GM19438 (cell line): ENCODE results near the gene BGLAP.

Experiments used
- ATAC-seq: cut with Tn5 transposase; IDR thresholded peaks from one replicate; pipeline ENCODE4 v1.9.1; 2021; ENCODE audit warnings: low read depth; ENCODE audit not compliant: unreplicated experiment

Gene BGLAP

DNA sequence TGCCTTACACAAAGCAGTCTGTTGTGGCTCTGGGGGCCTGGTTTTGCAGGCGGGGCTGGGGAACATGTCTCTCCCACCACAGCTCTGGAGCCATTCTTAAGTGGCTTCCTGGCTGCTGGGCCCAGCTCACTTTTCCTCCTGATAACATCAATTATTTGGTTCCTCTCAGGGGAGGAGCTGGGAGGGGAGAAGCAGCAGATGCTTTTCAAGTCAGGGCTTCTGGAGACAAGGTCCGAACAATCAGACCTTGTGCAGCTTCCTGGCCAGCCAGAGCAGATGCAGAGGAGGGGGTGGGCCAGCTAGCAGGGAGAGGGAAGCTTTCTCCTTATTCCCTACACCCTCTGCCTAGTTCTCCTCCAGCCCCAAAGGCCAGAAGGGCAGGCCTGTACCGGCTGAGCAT lies 9.5 kb downstream of the BGLAP start:
- ATAC-seq, result no peak

DNA sequence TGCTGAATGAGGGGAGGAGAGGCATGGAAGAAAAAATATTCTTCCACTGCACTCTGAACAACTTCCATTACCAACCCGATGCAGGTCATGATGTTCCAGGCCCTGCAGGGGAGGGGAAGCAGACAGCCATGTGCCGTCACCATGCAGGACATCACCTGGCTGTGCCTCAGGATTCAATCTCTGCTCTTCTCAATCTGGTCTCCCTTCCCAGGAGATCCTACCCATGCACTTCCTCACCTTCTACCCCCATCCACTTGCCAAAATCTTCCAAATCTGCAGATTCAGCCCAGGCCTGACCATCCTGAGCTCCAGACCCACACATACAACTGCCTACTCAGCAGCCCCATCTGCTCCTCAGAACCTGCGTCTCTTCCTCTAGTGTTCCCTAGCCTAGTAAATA lies 11.7 kb downstream of the BGLAP start:
- ATAC-seq, result no peak

- no peak for ATAC-seq
These were observed 15.7 kb downstream of the BGLAP start for GRCh38 chr1:156257711-156258110.

- no peak for ATAC-seq
These were observed 16.9 kb downstream of the BGLAP start for GRCh38 chr1:156258859-156259258.

- ATAC-seq, result no peak
These were observed 17.8 kb downstream of the BGLAP start for GRCh38 chr1:156259805-156260204.

- no peak for ATAC-seq
These were observed 18.9 kb downstream of the BGLAP start for GRCh38 chr1:156260896-156261295.

DNA sequence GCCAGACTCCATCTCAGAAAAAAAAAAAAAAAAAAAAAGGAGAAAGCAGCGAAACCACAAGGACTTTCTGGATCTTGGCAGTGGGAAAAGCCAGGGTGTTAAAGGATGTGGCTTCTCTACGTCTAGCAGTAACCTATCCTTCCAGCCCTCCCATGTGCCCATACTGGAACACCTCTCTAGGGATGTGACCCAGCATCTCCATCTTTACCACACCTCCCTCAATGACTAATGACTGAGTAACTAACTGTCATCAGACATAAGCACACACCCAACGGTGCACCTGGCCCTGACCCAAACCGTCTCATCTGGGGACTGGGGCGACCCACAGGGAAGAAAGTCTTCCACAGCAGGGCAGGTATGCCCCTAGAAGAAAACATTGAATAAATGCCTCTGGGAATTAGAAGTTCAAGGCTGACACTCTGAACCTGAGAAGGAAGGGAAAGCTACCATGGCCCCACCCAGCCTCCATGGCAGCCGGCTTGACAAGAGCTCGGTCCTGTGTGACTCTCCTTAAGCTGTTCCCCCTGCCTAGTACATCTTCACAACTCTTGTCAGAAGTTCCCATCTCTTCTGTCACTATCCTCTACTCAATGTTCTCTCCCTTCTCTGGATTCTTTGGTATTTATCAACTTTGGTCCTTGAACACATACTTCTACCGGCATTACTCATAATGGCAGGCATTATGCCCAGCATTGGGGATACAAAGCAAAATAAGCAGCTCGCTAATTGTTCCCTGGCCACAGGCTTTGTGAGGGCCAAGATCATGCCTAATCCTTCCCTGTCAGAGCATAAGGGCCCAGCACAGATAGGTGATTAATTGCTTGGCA lies 20.7 kb downstream of the BGLAP start:
- ATAC-seq, result no peak

- no peak for ATAC-seq
These were observed 21.3 kb downstream of the BGLAP start for GRCh38 chr1:156263288-156263655.

GRCh38 chr1:156266051-156266450 lies 24.1 kb downstream of the BGLAP start:
- ATAC-seq, result no peak

GRCh38 chr1:156268336-156268735 lies 26.4 kb downstream of the BGLAP start:
- ATAC-seq, result no peak

DNA sequence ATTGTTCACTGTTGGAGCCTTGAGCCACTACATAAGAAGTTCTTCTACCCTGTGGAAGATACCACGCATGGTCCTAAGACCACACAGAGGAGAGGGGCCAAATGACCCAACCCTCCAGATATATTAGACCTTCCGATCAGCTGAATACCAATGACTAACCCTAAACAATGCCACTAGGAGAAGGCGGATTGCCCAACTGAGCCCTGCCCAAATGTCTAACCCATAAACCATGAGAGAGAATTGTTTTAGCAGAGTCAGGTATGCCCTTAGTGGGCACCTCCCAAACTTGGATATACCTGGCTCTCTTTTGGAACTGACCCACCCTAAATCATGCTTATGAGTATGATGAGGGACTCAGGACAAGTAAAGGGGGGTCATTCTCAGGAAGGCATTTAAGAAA lies 28.3 kb downstream of the BGLAP start:
- ATAC-seq, result no peak

- no peak for ATAC-seq
These were observed 34.5 kb downstream of the BGLAP start for GRCh38 chr1:156276532-156276931.

GRCh38 chr1:156276966-156277381 lies 35.0 kb downstream of the BGLAP start:
- ATAC-seq, result no peak

- no peak for ATAC-seq
These were observed 37.9 kb downstream of the BGLAP start for GRCh38 chr1:156279837-156280236.

- no peak for ATAC-seq
These were observed 39.3 kb downstream of the BGLAP start for GRCh38 chr1:156281281-156281680.

- ATAC-seq, result no peak
These were observed 39.9 kb downstream of the BGLAP start for GRCh38 chr1:156281693-156282478.

DNA sequence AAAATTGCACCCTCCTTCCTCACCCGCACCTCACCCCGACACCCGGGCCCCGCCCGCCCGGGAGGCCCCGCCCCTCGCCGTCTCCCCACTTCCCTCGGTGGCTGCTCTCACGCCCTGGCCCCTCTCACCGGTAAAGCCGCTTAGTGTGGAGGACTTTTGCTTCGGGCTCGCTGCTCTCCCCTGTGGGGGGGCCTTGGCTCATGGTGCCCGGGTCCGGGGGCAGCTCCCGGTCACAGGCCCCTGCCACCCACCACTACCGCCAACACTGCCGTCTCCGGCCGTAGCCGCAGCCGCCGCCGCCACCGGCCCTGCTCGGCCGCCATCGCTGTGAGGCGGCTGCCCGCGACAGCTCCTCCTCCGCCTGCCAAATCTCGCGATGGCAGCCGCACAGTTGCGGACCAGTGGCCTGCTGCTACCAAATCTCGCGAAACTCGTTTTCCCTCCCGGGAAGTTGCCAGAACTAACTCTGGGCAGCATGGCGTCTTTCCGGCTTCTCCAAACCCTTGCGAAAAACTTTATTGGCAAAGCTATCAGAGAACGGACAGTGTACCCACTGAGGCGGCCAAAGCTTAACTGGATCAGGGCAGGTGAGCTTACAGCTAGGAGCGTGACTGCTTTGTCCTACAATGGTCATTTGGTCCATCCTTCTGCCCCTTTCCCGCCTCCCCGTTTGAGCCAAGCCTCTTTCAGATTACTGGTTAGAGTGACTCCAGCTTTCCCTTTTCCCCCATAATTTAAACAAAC lies 40.7 kb downstream of the BGLAP start, which contains the start of gene SMG5:
Gene SMG5 (minus strand): TSS at position 347 of the 744 bp plus-strand sequence. CDS start 145 bp downstream, at position 202.
- peak; percentile 75 for ATAC-seq

GRCh38 chr1:156283521-156283920 lies 41.5 kb downstream of the BGLAP start:
- ATAC-seq, result no peak

DNA sequence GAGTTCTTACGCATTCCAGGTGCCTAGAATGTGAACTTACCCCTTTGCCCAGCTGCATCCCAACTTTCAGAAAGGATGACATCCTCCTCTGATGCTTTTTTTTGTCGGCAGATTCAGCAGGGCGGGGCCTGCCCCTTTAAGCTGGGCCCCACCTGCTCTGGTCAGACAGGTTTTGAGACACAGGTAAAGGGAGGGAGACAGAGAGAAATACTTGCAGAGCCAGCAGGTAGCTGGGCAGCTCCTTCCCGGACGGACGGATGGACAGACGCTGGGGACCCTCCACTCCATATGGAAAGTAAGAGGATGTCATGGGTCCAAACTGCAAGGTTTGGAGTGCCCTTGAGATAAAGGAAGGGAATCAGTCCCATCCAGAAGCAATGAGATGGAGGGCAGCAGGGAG lies 42.1 kb downstream of the BGLAP start, which contains the start of gene TMEM79:
Gene TMEM79 (plus strand): TSS at position 214 of the 400 bp plus-strand sequence. CDS start 902 bp downstream, outside the sequence.
- no peak for ATAC-seq

- ATAC-seq, result no peak
These were observed 42.8 kb downstream of the BGLAP start for GRCh38 chr1:156284757-156285156.

GRCh38 chr1:156285437-156285836 lies 43.5 kb downstream of the BGLAP start:
- no peak for ATAC-seq
